NT2/D1 (cell line): Measurements from ENCODE around the gene SPATA20.

Experiments
- SUZ12 ChIP-seq: IDR thresholded peaks from 2 replicates; pipeline ENCODE4 v1.6.1; 2011; ENCODE audit not compliant: insufficient read length, insufficient read depth; ENCODE audit errors: extremely low read depth
- YY1 ChIP-seq: IDR thresholded peaks from 2 replicates; pipeline ENCODE4 v1.6.1; 2011; ENCODE audit not compliant: insufficient read length, insufficient read depth
- ZNF274 ChIP-seq: IDR thresholded peaks from 2 replicates; pipeline ENCODE4 v1.6.1; 2011; ENCODE audit warnings: mild to moderate bottlenecking, low read depth, low read length

DNA sequence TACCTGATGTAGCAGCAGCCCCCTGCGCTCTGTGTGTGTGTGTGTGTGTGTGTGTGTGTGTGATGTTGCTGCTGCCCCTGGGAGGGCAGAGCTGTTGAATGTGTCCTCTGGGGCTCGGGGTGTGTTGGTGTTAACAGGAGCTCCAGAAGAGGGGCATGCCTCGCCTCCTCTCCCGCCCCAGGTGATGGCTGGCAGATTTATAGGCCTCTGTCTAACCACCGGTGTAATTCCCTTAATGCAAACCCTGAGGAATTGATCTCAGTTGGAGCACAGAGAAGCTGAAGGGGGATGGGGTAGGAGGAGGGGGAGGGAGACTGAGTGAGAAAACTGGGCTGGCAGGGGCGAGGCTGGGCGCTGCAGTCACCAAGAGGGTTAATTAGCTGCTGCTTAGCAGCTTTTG is 23.6 kb downstream of the SPATA20 start:
- TF ChIP-seq YY1: no peak
- no peak for TF ChIP-seq ZNF274
- no peak for TF ChIP-seq SUZ12
